HepG2 (cell line): ENCODE results near the gene NOTCH2. TPM values are rescaled to one million over a fixed set of nuclear protein-coding genes. Genes with fewer than 3 reads are reported as not detected.

ENCODE experiments used
- ATAC-seq: fragments of 200-7000 bp; cut with Tn5 transposase; 3 replicates; pipeline ENCODE4 v1.9.1; 2020; ENCODE audit warnings: mild to moderate bottlenecking, moderate library complexity
- BruUV-seq: library from RNA; stranded (reverse); fragments of 400-500 nt; replicated peaks from 2 replicates; lab custom pipeline; 2021; lab: Mats Ljungman, UMichigan
- CTCF ChIA-PET: fragments of 300-600 bp; formaldehyde crosslinking; extraction: SDS; loops from one replicate; lab custom pipeline; 2021; ENCODE audit warnings: low total read pairs, inconsistent platforms, low intra/inter-chr PET ratio; lab: Yijun Ruan, JAX
- POLR2A ChIA-PET: fragments of 350-600 bp; sonication (Branson Sonifier 250); formaldehyde crosslinking; loops from one replicate; lab custom pipeline; 2020; ENCODE audit warnings: antibody characterized with exemption, inconsistent platforms; lab: Yijun Ruan, JAX
- DNase-seq: peaks from one replicate; pipeline ENCODE4 v3.0.0-alpha.2; 2015; ENCODE audit warnings: low spot score
- FAIRE-seq: peaks from 3 replicates; lab custom pipeline; 2011; peaks lifted over from hg19 to GRCh38; lab: Jason Lieb, UNC
- H2AFZ ChIP-seq: one replicate; pipeline ENCODE4 v1.6.1; 2011; ENCODE audit warnings: low read length, inconsistent platforms
- H3K27ac ChIP-seq: fragments of 300-600 bp; 3 replicates; pipeline ENCODE4 v1.8.0; 2011; ENCODE audit warnings: mixed run types, mild to moderate bottlenecking, mixed read lengths, low read length, inconsistent platforms; ENCODE audit not compliant: insufficient read depth; ENCODE audit errors: extremely low read length
- H3K27me3 ChIP-seq, 2 experiments: fragments of 200-600 bp in 1 of 2; 2 replicates in 1 of 2; 3 replicates in 1 of 2; pipeline versions ENCODE4 v1.6.0 to v1.8.0; 2011; ENCODE audit warnings: low read length in 2 of 2, mild to moderate bottlenecking in 2 of 2, moderate library complexity in 2 of 2, inconsistent platforms in 1 of 2; ENCODE audit not compliant: insufficient read depth in 2 of 2, control insufficient read depth in 1 of 2
- H3K36me3 ChIP-seq, 2 experiments: fragments of 200-600 bp in 1 of 2; replicated peaks in 1 of 2; 2 replicates in 1 of 2; 3 replicates in 1 of 2; pipeline versions ENCODE4 v1.5.1 to v1.8.0; 2011; ENCODE audit warnings: low read length in 2 of 2, inconsistent platforms in 1 of 2; ENCODE audit not compliant: insufficient read depth in 2 of 2, control insufficient read depth in 1 of 2
- H3K4me1 ChIP-seq: 2 replicates; pipeline ENCODE4 v1.5.1; 2012; ENCODE audit warnings: low read length, inconsistent platforms; ENCODE audit not compliant: insufficient read depth
- H3K4me2 ChIP-seq: 2 replicates; pipeline ENCODE4 v1.6.0; 2011; ENCODE audit warnings: low read depth, low read length, inconsistent platforms
- H3K4me3 ChIP-seq, 3 experiments: fragments of 200-600 bp in 1 of 3; sonication (generic), shearing (Covaris generic) in 1 of 3; replicated peaks in 1 of 3; 2 replicates each; pipeline ENCODE4 v1.5.1; 2011 to 2016; ENCODE audit warnings: low read length in 3 of 3, inconsistent platforms in 2 of 3, low read depth in 2 of 3, mild to moderate bottlenecking in 2 of 3, control low read depth in 1 of 3, mixed read lengths in 1 of 3; ENCODE audit not compliant: insufficient read depth in 1 of 3
- H3K79me2 ChIP-seq: one replicate; pipeline ENCODE4 v1.6.1; 2011; ENCODE audit warnings: low read length, inconsistent platforms; ENCODE audit not compliant: insufficient read depth
- H3K9ac ChIP-seq: 2 replicates; pipeline ENCODE4 v1.6.0; 2011; ENCODE audit warnings: mild to moderate bottlenecking, low read depth, low read length, inconsistent platforms; ENCODE audit not compliant: insufficient read depth
- H3K9me3 ChIP-seq: 2 replicates; pipeline ENCODE4 v1.5.1; 2012; ENCODE audit warnings: mild to moderate bottlenecking, low read length
- H4K20me1 ChIP-seq: 2 replicates; pipeline ENCODE4 v1.6.0; 2011; ENCODE audit warnings: inconsistent platforms, mild to moderate bottlenecking, low read length, moderate library complexity; ENCODE audit not compliant: insufficient read depth
- BRCA1 ChIP-seq: sonication (generic); formaldehyde crosslinking; IDR thresholded peaks from 2 replicates; pipeline ENCODE4 v1.4.0; 2020; ENCODE audit warnings: missing genetic modification reagents
- CERS6 ChIP-seq: sonication (generic); formaldehyde crosslinking; IDR thresholded peaks from 2 replicates; pipeline ENCODE4 v1.5.0; 2020; ENCODE audit warnings: missing genetic modification reagents
- DMTF1 ChIP-seq: sonication (generic); formaldehyde crosslinking; IDR thresholded peaks from 2 replicates; pipeline ENCODE4 v1.4.0; 2020; ENCODE audit warnings: mild to moderate bottlenecking, missing genetic modification reagents
- FOSL1 ChIP-seq: sonication (generic); formaldehyde crosslinking; IDR thresholded peaks from 2 replicates; pipeline ENCODE4 v1.9.0; 2021; ENCODE audit warnings: missing genetic modification reagents, borderline replicate concordance
- KLF9 ChIP-seq: IDR thresholded peaks from 2 replicates; pipeline ENCODE4 v1.6.1; 2016; ENCODE audit warnings: low read depth
- MYC ChIP-seq: sonication (generic); formaldehyde crosslinking; IDR thresholded peaks from 2 replicates; pipeline ENCODE4 v1.9.0; 2021; ENCODE audit warnings: missing genetic modification reagents, borderline replicate concordance
- NCOR1 ChIP-seq: fragments of 200-600 bp; sonication (generic); IDR thresholded peaks from 2 replicates; pipeline ENCODE4 v1.7.0; 2017; ENCODE audit warnings: antibody characterized with exemption, low read length, borderline replicate concordance
- ONECUT2 ChIP-seq: sonication (generic); formaldehyde crosslinking; IDR thresholded peaks from 2 replicates; pipeline ENCODE4 v1.4.0; 2020; ENCODE audit warnings: missing genetic modification reagents
- REL ChIP-seq: sonication (generic); formaldehyde crosslinking; conservative IDR thresholded peaks from 2 replicates; pipeline ENCODE4 v1.8.0; 2022; ENCODE audit warnings: mild to moderate bottlenecking, missing genetic modification reagents, moderate library complexity
- TBX2 ChIP-seq: sonication (generic); formaldehyde crosslinking; IDR thresholded peaks from 2 replicates; pipeline ENCODE4 v1.5.0; 2020; ENCODE audit warnings: missing genetic modification reagents, mild to moderate bottlenecking, borderline replicate concordance
- TGIF2 ChIP-seq: IDR thresholded peaks from 2 replicates; pipeline ENCODE4 v1.6.1; 2016; ENCODE audit warnings: control low read depth, missing compliant biosample characterization
- WIZ ChIP-seq: sonication (generic); formaldehyde crosslinking; IDR thresholded peaks from 2 replicates; pipeline ENCODE4 v1.5.1; 2020; ENCODE audit warnings: mild to moderate bottlenecking, missing genetic modification reagents
- ZNF230 ChIP-seq: sonication (generic); formaldehyde crosslinking; IDR thresholded peaks from 2 replicates; pipeline ENCODE4 v1.4.0; 2020; ENCODE audit warnings: mild to moderate bottlenecking, missing genetic modification reagents
- ZNF460 ChIP-seq: sonication (generic); formaldehyde crosslinking; IDR thresholded peaks from 2 replicates; pipeline ENCODE4 v1.5.1; 2020; ENCODE audit warnings: missing genetic modification reagents, mild to moderate bottlenecking, borderline replicate concordance
- whole genome bisulfite sequencing: methylation state at CpG from one replicate; pipeline ENCODE4 v1.1.6; 2017; ENCODE audit warnings: low lambda C conversion rate; 5-methylcytosine and 5-hydroxymethylcytosine counted together
- in situ Hi-C: cut with HindIII; loops from 2 replicates; pipeline ENCODE4 v1.10.0; 2017; ENCODE audit warnings: low pct_unique_long_range_greater_than_20kb; ENCODE audit not compliant: extremely low pct_ligation_motif_present
- intact Hi-C: fragments of 100-400 bp; cut with micrococcal nuclease; formaldehyde crosslinking; loops from one replicate; pipeline ENCODE4 v1.10.0; 2022; ENCODE audit not compliant: unreplicated experiment
- polyA plus RNA-seq, 8 experiments: library from polyadenylated mRNA; depleted of rRNA in 3 of 8; stranded (reverse) in 7 of 8; unstranded in 1 of 8; fragments of >200 nt; fragmentation: Illumina TruSeq in 4 of 8; extraction: Trizol in 4 of 8; gene quantifications; 2 replicates each; pipeline versions ENCODE4 v1.2.1 to v1.2.3, GENCODE V29; 2011 to 2016; ENCODE audit warnings: low read depth in 4 of 8, missing spikeins in 1 of 8, mixed read lengths in 1 of 8; ENCODE audit not compliant: insufficient read depth in 1 of 8
- total RNA-seq, 5 experiments: library from RNA; depleted of rRNA; stranded (reverse); fragments of >200 nt; fragmentation: Illumina TruSeq; extraction: Trizol; gene quantifications; 2 replicates each; pipeline ENCODE4 v1.2.3, GENCODE V29; 2016; ENCODE audit warnings: low read depth in 1 of 5

Gene NOTCH2
- total and polyA plus RNA-seq, 2 of the 13 experiments (the other 11 are each of a cell fraction or from before 2014, with no cell fraction given): 4.0 to 11.4 TPM

GRCh38 chr1:119902775-119903442 is 166.6 kb downstream of the NOTCH2 start:
- Histone ChIP-seq H3K79me2 (no peaks in the 10 kb centered on the region), H3K36me3 (no peaks in the 10 kb centered on the region), H3K9me3 (no peaks in the 10 kb centered on the region), H3K27ac (no peak overlapping the region), H3K9ac (no peak overlapping the region), H3K4me2 (no peak overlapping the region), H3K27me3 (no peaks in the 10 kb centered on the region; a peak in 1 of 5 replicates), H3K4me3 (no peak overlapping the region), H4K20me1 (no peaks in the 10 kb centered on the region), H3K4me1 (peaks cover 29% of the 10 kb centered on the region), H2AFZ (no peak overlapping the region)
- CTCF ChIA-PET: no interaction called here
- TF ChIP-seq NCOR1 (no peak), ONECUT2 (CRISPR knock-in tag) (no peak), ZNF460 (no peak), BRCA1 (CRISPR knock-in tag) (no peak), REL (no peak), TGIF2 (CRISPR knock-in tag) (no peak), WIZ (no peak), FOSL1 (CRISPR knock-in tag) (no peak), ZNF230 (CRISPR knock-in tag) (no peak), TBX2 (CRISPR knock-in tag) (no peak), CERS6 (no peak), KLF9 (CRISPR knock-in tag) (no peak), MYC (CRISPR knock-in tag) (no peak), DMTF1 (CRISPR knock-in tag) (no peak)
- POLR2A ChIA-PET: no interaction called here
- WGBS: 70% methylated on average over 2 of the region's 4 CpGs
- no TSS peak for BruUV-seq
- DNase-seq: no peak
- no peak for ATAC-seq
- intact Hi-C loops (no loop called here), in situ Hi-C loops (no loop called here)
- FAIRE-seq: no peak
